Activated B cell treated with CpG ODN at 0.5 μM for 24 hours (primary cell): Measurements from ENCODE around the gene ZNF184. TPM values are rescaled to one million over a fixed set of nuclear protein-coding genes. Genes with fewer than 3 reads are reported as not detected.

ENCODE experiments used
- ATAC-seq: fragments of 200-7000 bp; cut with Tn5 transposase; one replicate; pipeline ENCODE4 v1.10.0; 2021; ENCODE audit warnings: low read depth, mild to moderate bottlenecking, moderate library complexity
- CTCF ChIA-PET: fragments of 350-600 bp; sonication (Branson Sonifier 250); formaldehyde crosslinking; loops from one replicate; lab custom pipeline; 2021; ENCODE audit warnings: antibody characterized with exemption; lab: Charles Lee
- POLR2A ChIA-PET: fragments of 350-600 bp; sonication (Branson Sonifier 250); formaldehyde crosslinking; loops from one replicate; lab custom pipeline; 2021; ENCODE audit warnings: antibody characterized with exemption; lab: Charles Lee
- DNase-seq: peaks from one replicate; pipeline ENCODE4 v3.0.0; 2022
- H3K27ac Mint-ChIP-seq: one replicate; pipeline ENCODE4 v1.8.0; 2020; ENCODE audit warnings: mixed read lengths
- H3K27me3 Mint-ChIP-seq: one replicate; pipeline ENCODE4 v1.8.0; 2021; ENCODE audit warnings: mixed read lengths
- H3K36me3 Mint-ChIP-seq: one replicate; pipeline ENCODE4 v1.8.0; 2021; ENCODE audit warnings: low read depth, mixed read lengths
- H3K4me1 Mint-ChIP-seq: one replicate; pipeline ENCODE4 v1.8.0; 2021; ENCODE audit warnings: mixed read lengths
- H3K4me3 Mint-ChIP-seq: one replicate; pipeline ENCODE4 v1.8.0; 2020; ENCODE audit warnings: mild to moderate bottlenecking, mixed read lengths
- H3K9me3 Mint-ChIP-seq: one replicate; pipeline ENCODE4 v1.8.0; 2020; ENCODE audit warnings: mixed read lengths
- CTCF ChIP-seq: fragments of 200-600 bp; IDR thresholded peaks from one replicate; pipeline ENCODE4 v1.8.0; 2022; ENCODE audit warnings: antibody characterized with exemption, mild to moderate bottlenecking
- intact Hi-C: fragments of 100-400 bp; cut with micrococcal nuclease; formaldehyde crosslinking; loops from one replicate; pipeline ENCODE4 v1.15.1; 2024
- total RNA-seq: library from RNA; stranded (reverse); gene quantifications from 2 replicates; pipeline ENCODE4 v1.2.3, GENCODE V29; 2022

ZNF184 gene
- total RNA-seq, 1 donor from 2014 or later: 8.1 TPM

GRCh38 chr6:27503436-27504030 is 30.6 kb upstream of the ZNF184 start:
- peaks cover 12% of the 10 kb centered on the region for H3K27me3 Mint-ChIP-seq
- H3K4me1 Mint-ChIP-seq: peaks cover 35% of the 10 kb centered on the region
- ATAC-seq (peak; percentile 39), DNase-seq (peak; percentile 61)
- ChIA-PET CTCF (interaction anchor here (0.9 to 3.5 kb wide), 2 partner anchors 15 to 392 kb away, joined by 3 to 25 read pairs; no protein-coding TSS in a partner anchor), POLR2A (interaction anchor here (0.5 to 2.6 kb wide), 4 partner anchors 21 to 633 kb away, joined by 3 to 8 read pairs (median 4); partner anchors contain the start of gene ZNF184)
- no peak for TF ChIP-seq CTCF
- H3K36me3 Mint-ChIP-seq: no peaks in the 10 kb centered on the region
- peak overlapping the region; percentile 77 for H3K27ac Mint-ChIP-seq
- peak overlapping the region; percentile 87 for H3K4me3 Mint-ChIP-seq
- intact Hi-C loops: loop anchor here (1.0 to 5.0 kb wide), 7 partner anchors 16 to 399 kb away; partner anchors contain the start of gene ZNF184
- no peaks in the 10 kb centered on the region for H3K9me3 Mint-ChIP-seq

- intact Hi-C loops: loop anchor here (1.0 to 5.0 kb wide), 8 partner anchors 17 to 400 kb away; partner anchors contain the start of gene ZNF184
- DNase-seq (peak; percentile 47), ATAC-seq (peak; percentile 68)
- ChIA-PET POLR2A (interaction anchor here (0.6 to 2.0 kb wide), 5 partner anchors 16 to 370 kb away, joined by 3 to 13 read pairs (median 4); partner anchors contain the start of gene ZNF184), CTCF (interaction anchor here (0.8 to 1.0 kb wide), 2 partner anchors 16 to 190 kb away, joined by 3 to 4 read pairs; no protein-coding TSS in a partner anchor)
- H3K4me1 Mint-ChIP-seq: peaks cover 35% of the 10 kb centered on the region
- H3K27ac Mint-ChIP-seq: peak overlapping the region; percentile 77
- peaks cover 14% of the 10 kb centered on the region for H3K27me3 Mint-ChIP-seq
- H3K4me3 Mint-ChIP-seq: peak overlapping the region; percentile 87
- no peaks in the 10 kb centered on the region for H3K9me3 Mint-ChIP-seq
- TF ChIP-seq CTCF: no peak
- no peaks in the 10 kb centered on the region for H3K36me3 Mint-ChIP-seq
Measured at GRCh38 chr6:27502508-27503435, 29.9 kb upstream of the ZNF184 start.

GRCh38 chr6:27501187-27501586 is 28.3 kb upstream of the ZNF184 start:
- ChIA-PET CTCF (no interaction called here), POLR2A (interaction anchor here (2.0 kb wide), 1 partner anchor 22 kb away, joined by 13 read pairs; no protein-coding TSS in a partner anchor)
- Mint-ChIP-seq H3K4me1 (peaks cover 37% of the 10 kb centered on the region), H3K36me3 (no peaks in the 10 kb centered on the region), H3K27ac (no peak overlapping the region), H3K4me3 (no peak overlapping the region), H3K27me3 (peaks cover 18% of the 10 kb centered on the region), H3K9me3 (no peaks in the 10 kb centered on the region)
- DNase-seq (no peak), ATAC-seq (no peak)
- no peak for TF ChIP-seq CTCF
- intact Hi-C loops: loop anchor here (5.0 kb wide), 3 partner anchors 186 to 401 kb away; no protein-coding TSS in a partner anchor

GRCh38 chr6:27500177-27500576 is 27.3 kb upstream of the ZNF184 start:
- Mint-ChIP-seq H3K4me1 (peaks cover 41% of the 10 kb centered on the region), H3K9me3 (no peaks in the 10 kb centered on the region), H3K4me3 (no peak overlapping the region), H3K27me3 (peaks cover 28% of the 10 kb centered on the region), H3K36me3 (no peaks in the 10 kb centered on the region), H3K27ac (no peak overlapping the region)
- intact Hi-C loops: loop anchor here (5.0 kb wide), 3 partner anchors 187 to 402 kb away; no protein-coding TSS in a partner anchor
- ChIA-PET POLR2A (no interaction called here), CTCF (interaction anchor here (1.0 kb wide), 1 partner anchor 339 kb away, joined by 3 read pairs; no protein-coding TSS in a partner anchor)
- no peak for TF ChIP-seq CTCF
- DNase-seq (no peak), ATAC-seq (no peak)
